HG03469 (cell line): ENCODE measurements around the gene HAL.

Experiments used
- ATAC-seq: cut with Tn5 transposase; IDR thresholded peaks from one replicate; pipeline ENCODE4 v1.9.1; 2021; ENCODE audit warnings: mild to moderate bottlenecking, moderate library complexity, moderate number of reproducible peaks; ENCODE audit not compliant: unreplicated experiment

HAL gene

DNA sequence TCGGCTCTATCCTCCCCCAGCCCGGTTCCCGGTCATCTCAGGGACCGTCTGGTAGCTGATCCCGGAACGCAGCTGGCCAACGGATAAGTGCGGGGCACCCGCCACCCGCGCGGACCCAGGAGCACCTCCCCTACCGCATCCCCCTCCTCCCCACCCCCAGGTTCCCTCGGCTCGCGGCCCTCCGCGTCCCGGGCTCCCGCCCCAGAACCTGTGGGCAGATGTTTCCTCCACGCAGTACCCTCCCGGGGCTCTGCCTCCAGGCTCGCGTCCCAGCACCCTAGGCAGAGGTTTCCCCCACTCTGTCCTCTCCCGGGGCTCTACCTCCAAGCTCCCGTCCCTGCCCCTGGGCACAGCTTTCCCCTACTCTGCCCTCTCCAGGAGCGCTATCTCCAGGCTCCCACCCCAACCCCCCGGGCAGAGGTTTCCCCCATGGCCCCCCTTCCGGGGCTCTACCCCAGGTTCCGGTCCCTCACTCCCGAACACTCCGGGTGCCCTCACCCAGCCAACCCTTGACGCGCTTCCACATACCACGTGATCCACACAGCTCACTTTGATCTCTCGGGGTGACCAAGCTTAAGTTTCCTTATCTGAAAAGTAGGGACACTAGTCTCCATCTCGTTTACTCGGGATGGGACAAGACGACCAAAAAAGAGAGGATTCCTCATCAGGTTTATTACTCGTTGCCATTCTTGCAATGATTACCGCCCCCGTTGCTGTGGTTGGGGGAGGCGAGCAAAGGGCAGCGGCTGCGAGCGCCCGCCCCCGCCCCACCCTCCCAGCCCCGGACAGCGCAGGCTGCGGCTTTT lies 53.4 kb downstream of the HAL start, which contains the start of gene CCDC38:
Gene CCDC38 (minus strand): TSS at position 91 of the 806 bp plus-strand sequence. CDS start 6,105 bp downstream, outside the sequence.
- peak; percentile 98 for ATAC-seq

DNA sequence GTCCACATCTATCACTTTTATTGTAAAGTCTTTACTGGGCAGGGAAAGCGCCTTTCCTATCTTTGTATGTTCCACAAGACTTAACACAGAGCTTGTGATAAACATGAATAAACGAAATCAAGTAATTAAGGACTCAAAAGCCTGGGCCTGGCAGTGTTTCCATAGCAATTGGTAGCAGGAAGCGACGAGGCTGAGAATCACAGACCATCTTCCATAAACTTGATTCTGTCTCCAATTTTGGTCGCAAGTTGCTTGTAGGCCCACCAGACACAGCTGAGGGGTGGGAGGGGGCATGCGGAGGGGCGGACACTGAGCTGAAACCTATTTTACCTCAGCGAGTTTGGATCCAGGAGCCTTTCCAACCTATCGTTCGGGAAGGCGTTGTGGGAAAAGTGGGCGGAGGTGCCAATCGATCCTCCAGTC lies 54.0 kb downstream of the HAL start:
- ATAC-seq, result no peak

DNA sequence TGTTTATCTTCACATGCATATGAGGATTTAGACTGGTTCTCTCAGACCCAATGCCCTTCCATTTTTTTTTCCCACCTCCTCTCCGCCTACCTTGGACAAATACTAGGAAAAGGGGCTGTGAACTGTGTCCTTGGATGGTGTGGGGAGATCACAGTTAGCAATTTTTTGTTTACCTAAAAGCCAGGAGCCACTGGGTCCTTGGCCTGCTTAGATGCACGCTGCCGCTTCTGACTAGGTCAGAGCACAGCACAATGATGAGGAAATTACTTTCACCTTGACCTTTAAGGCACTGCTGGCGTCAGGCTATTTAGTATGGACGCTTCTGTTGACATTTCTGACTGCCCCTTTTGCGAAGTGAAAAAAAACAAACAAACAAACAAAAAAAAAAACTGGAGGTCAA lies 55.6 kb downstream of the HAL start:
- no peak for ATAC-seq
